ENCODE measurements around the gene RNF113B. TPM values are rescaled to one million over a fixed set of nuclear protein-coding genes. Genes with fewer than 3 reads are reported as not detected.

RNF113B gene
- total and polyA plus RNA-seq, 2 of the 4 experiments (the other 2 are of a cell fraction): not detected

DNA sequence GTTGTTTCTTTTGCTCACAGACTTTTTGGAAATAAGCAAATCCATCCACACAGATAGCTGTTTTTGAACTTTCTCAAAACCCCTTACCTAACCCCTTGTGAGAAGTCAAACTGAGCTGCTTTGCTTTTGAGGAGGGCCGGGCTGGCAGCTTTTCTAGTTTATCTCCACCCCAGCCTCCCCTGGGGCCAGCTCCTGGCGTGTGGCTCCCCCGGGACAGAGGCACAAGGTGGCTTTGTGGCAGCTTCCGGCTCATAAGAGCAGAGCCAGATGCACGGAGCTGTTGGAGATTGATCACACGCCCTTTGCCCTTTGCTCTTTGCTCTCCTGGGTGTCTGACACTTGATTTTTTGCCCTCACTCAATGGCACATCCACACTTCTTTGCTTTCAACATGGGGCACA is 24.9 kb upstream of the RNF113B start (continued):
- no peak for TF ChIP-seq MXI1 (IDR thresholded peaks at IDR 0.05; ENCODE audit: borderline replicate concordance, low read depth, low read length)
- no peak for TF ChIP-seq RCOR1 (IDR thresholded peaks at IDR 0.05; ENCODE audit: insufficient replicate concordance, low read length)
- no peak for TF ChIP-seq MAFK (IDR thresholded peaks at IDR 0.05; ENCODE audit: low read depth, low read length)

DNA sequence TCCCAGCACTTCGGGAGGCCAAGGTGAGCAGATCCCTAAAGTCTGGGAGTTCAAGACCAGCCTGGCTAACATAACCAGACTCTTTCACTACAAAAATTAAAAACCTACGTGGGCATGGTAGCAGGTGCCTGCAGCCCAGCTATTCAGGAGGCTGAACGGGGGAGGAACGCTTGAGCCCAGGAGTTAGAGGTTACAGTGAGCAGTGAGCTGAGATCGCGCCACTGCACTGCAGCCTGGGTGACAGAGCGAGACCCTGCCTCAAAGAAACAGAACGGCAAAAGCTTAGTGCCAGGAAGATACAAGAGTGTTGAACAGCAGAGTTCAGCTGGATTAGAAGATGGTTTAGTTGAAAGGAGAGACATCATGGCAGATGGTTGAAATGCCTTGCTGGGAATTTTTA is 24.1 kb upstream of the RNF113B start:
- intact Hi-C loops (cut with micrococcal nuclease): loop anchor here (10.0 kb wide), 1 partner anchor 346 kb away; no protein-coding TSS in a partner anchor
- peaks cover 18% of the 10 kb centered on the region; the same call in 1 of the 2 replicates for H4K20me1 ChIP-seq (ENCODE audit: insufficient read depth, low read length)
- H3K4me3 ChIP-seq (ENCODE audit: insufficient read depth, low read depth, low read length): no peak overlapping the region
- H3K79me1 ChIP-seq (ENCODE audit: low read depth in 1 of 2, low read length in 2 of 2): peaks cover 49 to 77% of the 10 kb centered on the region in 2 experiments
- H2BK20ac ChIP-seq (ENCODE audit: low read depth, low read length): peak overlapping the region; percentile 56; the same call in 1 of the 2 replicates
- peaks cover 6% of the 10 kb centered on the region for H3K9me3 ChIP-seq (ENCODE audit: control insufficient read depth, insufficient read depth, low read length)
- H3K23ac ChIP-seq (ENCODE audit: low read depth, low read length): peak overlapping the region; percentile 31; the same call in 1 of the 2 replicates
- H4K5ac ChIP-seq (ENCODE audit: low read depth, low read length): peak overlapping the region; percentile 64
- H3K14ac ChIP-seq (replicated peaks; ENCODE audit: low read depth, low read length): peak overlapping the region; percentile 53; the same call in 1 of the 2 replicates
- peak overlapping the region; percentile 42; the same call in 1 of the 2 replicates for H2BK120ac ChIP-seq (ENCODE audit: low read depth, low read length)
- peak overlapping the region; percentile 19; the same call in 1 of the 2 replicates for H3K27ac ChIP-seq (ENCODE audit: insufficient read depth, low read length)
- in situ Hi-C loops (cut with MboI; ENCODE audit: low sequenced_read_pairs): no loop called here
- no peak overlapping the region for H2AFZ ChIP-seq (replicated peaks; ENCODE audit: low read length, poor library complexity)
- H3K27me3 ChIP-seq (ENCODE audit: control insufficient read depth, insufficient read depth, low read length): no peaks in the 10 kb centered on the region
- peak overlapping the region; percentile 36 to 71; a peak in 2 of 4 replicates for H4K8ac ChIP-seq (ENCODE audit: low read depth in 2 of 2, low read length in 2 of 2)
- no peak overlapping the region for H3K4me2 ChIP-seq (ENCODE audit: low read depth, low read length)
- H3K9me1 ChIP-seq (ENCODE audit: insufficient read depth, low read length): peaks cover 24% of the 10 kb centered on the region
- peak overlapping the region; percentile 61; the same call in 1 of the 2 replicates for H2AK5ac ChIP-seq (ENCODE audit: low read depth, low read length)
- H3K4ac ChIP-seq (ENCODE audit: low read depth, low read length): peak overlapping the region; percentile 7
- no peak overlapping the region for H2BK5ac ChIP-seq (ENCODE audit: low read depth, low read length, poor library complexity, severe bottlenecking)
- peak overlapping the region; percentile 56 for H4K91ac ChIP-seq (ENCODE audit: insufficient read depth, low read depth, low read length)
- ATAC-seq (ENCODE audit: low read depth) (no peak), DNase-seq (no peak)
- no peak overlapping the region for H2AK9ac ChIP-seq (replicated peaks; ENCODE audit: low read depth, low read length, poor library complexity)
- 67% methylated on average over 7 of the region's 8 CpGs; no CpG with 5 or more reads in 1 of the 2 experiments for WGBS, 2 experiments (ENCODE audit: extremely low coverage in 2 of 2, insufficient read length in 1 of 2)
- TF ChIP-seq MAZ (IDR thresholded peaks at IDR 0.05; ENCODE audit: borderline replicate concordance, low read depth, low read length): no peak
- no peak for TF ChIP-seq NFE2L2 (IDR thresholded peaks at IDR 0.05; ENCODE audit: low read depth, low read length)
- no peak for TF ChIP-seq CHD1 (IDR thresholded peaks at IDR 0.05; ENCODE audit: low read depth, low read length)
- TF ChIP-seq, protein P1, sequence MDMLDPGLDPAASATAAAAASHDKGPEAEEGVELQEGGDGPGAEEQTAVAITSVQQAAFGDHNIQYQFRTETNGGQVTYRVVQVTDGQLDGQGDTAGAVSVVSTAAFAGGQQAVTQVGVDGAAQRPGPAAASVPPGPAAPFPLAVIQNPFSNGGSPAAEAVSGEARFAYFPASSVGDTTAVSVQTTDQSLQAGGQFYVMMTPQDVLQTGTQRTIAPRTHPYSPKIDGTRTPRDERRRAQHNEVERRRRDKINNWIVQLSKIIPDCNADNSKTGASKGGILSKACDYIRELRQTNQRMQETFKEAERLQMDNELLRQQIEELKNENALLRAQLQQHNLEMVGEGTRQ (IDR thresholded peaks at IDR 0.05; ENCODE audit: low read depth, low read length): no peak
- TF ChIP-seq POLR2A (IDR thresholded peaks at IDR 0.05; ENCODE audit: low read depth, low read length): no peak
- TF ChIP-seq, protein P2, sequence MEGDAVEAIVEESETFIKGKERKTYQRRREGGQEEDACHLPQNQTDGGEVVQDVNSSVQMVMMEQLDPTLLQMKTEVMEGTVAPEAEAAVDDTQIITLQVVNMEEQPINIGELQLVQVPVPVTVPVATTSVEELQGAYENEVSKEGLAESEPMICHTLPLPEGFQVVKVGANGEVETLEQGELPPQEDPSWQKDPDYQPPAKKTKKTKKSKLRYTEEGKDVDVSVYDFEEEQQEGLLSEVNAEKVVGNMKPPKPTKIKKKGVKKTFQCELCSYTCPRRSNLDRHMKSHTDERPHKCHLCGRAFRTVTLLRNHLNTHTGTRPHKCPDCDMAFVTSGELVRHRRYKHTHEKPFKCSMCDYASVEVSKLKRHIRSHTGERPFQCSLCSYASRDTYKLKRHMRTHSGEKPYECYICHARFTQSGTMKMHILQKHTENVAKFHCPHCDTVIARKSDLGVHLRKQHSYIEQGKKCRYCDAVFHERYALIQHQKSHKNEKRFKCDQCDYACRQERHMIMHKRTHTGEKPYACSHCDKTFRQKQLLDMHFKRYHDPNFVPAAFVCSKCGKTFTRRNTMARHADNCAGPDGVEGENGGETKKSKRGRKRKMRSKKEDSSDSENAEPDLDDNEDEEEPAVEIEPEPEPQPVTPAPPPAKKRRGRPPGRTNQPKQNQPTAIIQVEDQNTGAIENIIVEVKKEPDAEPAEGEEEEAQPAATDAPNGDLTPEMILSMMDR (conservative IDR thresholded peaks at IDR 0.05; ENCODE audit: low read depth, low read length): no peak
- TF ChIP-seq SMC3 (IDR thresholded peaks at IDR 0.05; ENCODE audit: low read depth, low read length): no peak
- TF ChIP-seq FOS (IDR thresholded peaks at IDR 0.05; ENCODE audit: low read depth, low read length): no peak
- TF ChIP-seq BHLHE40 (IDR thresholded peaks at IDR 0.05; ENCODE audit: low read depth, low read length): no peak
- TF ChIP-seq MAFK (IDR thresholded peaks at IDR 0.05; ENCODE audit: low read depth, low read length): no peak
- CTCF ChIA-PET: no interaction called here
- peak overlapping the region; percentile 72; the same call in 1 of the 3 replicates for H2BK15ac ChIP-seq (ENCODE audit: low read depth, low read length)
- no peak overlapping the region for H3K9ac ChIP-seq (ENCODE audit: low read depth, low read length)
- POLR2A ChIA-PET (ENCODE audit: unreplicated experiment): no interaction called here
- no peak overlapping the region for H3K56ac ChIP-seq (ENCODE audit: extremely low read depth, insufficient read depth, low read length)
- H3K18ac ChIP-seq (ENCODE audit: low read depth, low read length): peak overlapping the region; percentile 49
- H3K4me1 ChIP-seq (ENCODE audit: control insufficient read depth, insufficient read depth, low read length): peaks cover 29% of the 10 kb centered on the region
- no TSS peak for BruUV-seq (replicated peaks)
- H3K36me3 ChIP-seq (ENCODE audit: control insufficient read depth, insufficient read depth, low read length): peaks cover 6% of the 10 kb centered on the region
- dilution Hi-C loops (cut with HindIII; ENCODE audit: low sequenced_read_pairs, unreplicated experiment): no loop called here
